Tibial nerve (tissue), 4 donors: ENCODE measurements around the gene EIF3F.

Experiments used
- CTCF ChIP-seq, 5 experiments: fragments of 200-600 bp in 3 of 5; fragments of 450-650 bp in 2 of 5; sonication (generic) in 3 of 5; IDR thresholded peaks; one replicate each; pipeline ENCODE4 v1.5.1; 2016 to 2019; ENCODE audit warnings: antibody characterized with exemption in 5 of 5, mild to moderate bottlenecking in 3 of 5, moderate library complexity in 2 of 5
- EP300 ChIP-seq, 2 donors: sonication (generic); formaldehyde crosslinking; IDR thresholded peaks; one replicate each; pipeline ENCODE4 v1.6.1; 2017; ENCODE audit warnings: antibody characterized with exemption in 2 of 2, mild to moderate bottlenecking in 1 of 2
- POLR2A ChIP-seq, 2 donors: fragments of 450-650 bp; IDR thresholded peaks; one replicate each; pipeline ENCODE4 v1.6.1; 2017; ENCODE audit warnings: antibody characterized with exemption in 2 of 2, mild to moderate bottlenecking in 2 of 2, moderate library complexity in 2 of 2

- no peak for TF ChIP-seq POLR2A (IDR thresholded peaks at IDR 0.05)
- no peak for TF ChIP-seq CTCF (IDR thresholded peaks at IDR 0.05)
- TF ChIP-seq EP300 (IDR thresholded peaks at IDR 0.05) = no peak
Measured at GRCh38 chr11:8000390-8000789, 13.3 kb downstream of the EIF3F start.
